GM10847 (cell line): ENCODE data around the gene TK1.

ENCODE experiments used
- POLR2A ChIP-seq: IDR thresholded peaks from 2 replicates; pipeline ENCODE4 v1.6.1; 2011; ENCODE audit not compliant: insufficient read length; ENCODE audit errors: extremely low read depth

The TK1 gene

GRCh38 chr17:78225088-78225865 lies 38.4 kb upstream of the TK1 start:
- no peak for TF ChIP-seq POLR2A

- TF ChIP-seq POLR2A, result no peak
These were observed 37.6 kb upstream of the TK1 start for GRCh38 chr17:78224231-78225087.

- no peak for TF ChIP-seq POLR2A
These were observed 36.9 kb upstream of the TK1 start for GRCh38 chr17:78223765-78224164.

- TF ChIP-seq POLR2A, result no peak
These were observed 36.2 kb upstream of the TK1 start for GRCh38 chr17:78223061-78223460.

GRCh38 chr17:78219396-78220150 lies 32.7 kb upstream of the TK1 start:
- TF ChIP-seq POLR2A, result no peak

GRCh38 chr17:78214706-78215061 lies 27.8 kb upstream of the TK1 start:
- TF ChIP-seq POLR2A, result no peak

- peak; percentile 57 for TF ChIP-seq POLR2A
These were observed 27.3 kb upstream of the TK1 start, which contains the start of gene BIRC5 for GRCh38 chr17:78214016-78214705. BIRC5 (plus strand) TSS chr17:78214253; CDS start chr17:78214317, 64 bp downstream.

- TF ChIP-seq POLR2A, result no peak
These were observed 24.2 kb upstream of the TK1 start for GRCh38 chr17:78211032-78211431.

GRCh38 chr17:78210111-78210510 lies 23.3 kb upstream of the TK1 start:
- no peak for TF ChIP-seq POLR2A

- no peak for TF ChIP-seq POLR2A
These were observed 21.6 kb upstream of the TK1 start for GRCh38 chr17:78208486-78208885.

GRCh38 chr17:78206298-78206697 lies 19.4 kb upstream of the TK1 start:
- TF ChIP-seq POLR2A, result no peak

GRCh38 chr17:78205124-78205775 lies 18.4 kb upstream of the TK1 start:
- no peak for TF ChIP-seq POLR2A

- no peak for TF ChIP-seq POLR2A
These were observed 17.7 kb upstream of the TK1 start for GRCh38 chr17:78204387-78205123.

- no peak for TF ChIP-seq POLR2A
These were observed 15.8 kb upstream of the TK1 start for GRCh38 chr17:78202666-78203065.
